NCI-H2029 (cell line): ENCODE measurements around the gene TEX48.

Experiments used
- DNase-seq: peaks from one replicate; lab custom pipeline; 2025; lab: John Stamatoyannopoulos, UW

Gene TEX48

DNA sequence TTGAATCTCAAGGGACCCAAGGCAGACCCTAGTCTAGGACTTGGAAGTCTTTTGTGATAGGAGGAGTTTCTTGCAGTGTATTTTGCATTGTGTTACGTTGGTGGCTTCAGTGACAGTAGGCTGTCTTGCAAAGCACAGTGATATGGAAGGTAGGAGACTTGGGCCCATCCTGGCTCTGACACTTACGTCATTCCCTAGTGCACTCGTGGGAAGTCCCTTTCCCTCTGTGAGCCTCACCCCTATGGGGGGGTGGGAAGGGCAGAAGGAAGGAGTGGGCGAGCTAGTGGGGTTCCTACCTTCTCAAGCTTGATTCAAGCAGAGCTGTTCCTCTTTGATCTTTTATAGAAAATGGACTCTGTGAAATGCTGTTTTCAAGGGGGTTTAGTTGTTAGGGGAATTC is 15.1 kb downstream of the TEX48 start:
- DNase-seq = no peak

DNA sequence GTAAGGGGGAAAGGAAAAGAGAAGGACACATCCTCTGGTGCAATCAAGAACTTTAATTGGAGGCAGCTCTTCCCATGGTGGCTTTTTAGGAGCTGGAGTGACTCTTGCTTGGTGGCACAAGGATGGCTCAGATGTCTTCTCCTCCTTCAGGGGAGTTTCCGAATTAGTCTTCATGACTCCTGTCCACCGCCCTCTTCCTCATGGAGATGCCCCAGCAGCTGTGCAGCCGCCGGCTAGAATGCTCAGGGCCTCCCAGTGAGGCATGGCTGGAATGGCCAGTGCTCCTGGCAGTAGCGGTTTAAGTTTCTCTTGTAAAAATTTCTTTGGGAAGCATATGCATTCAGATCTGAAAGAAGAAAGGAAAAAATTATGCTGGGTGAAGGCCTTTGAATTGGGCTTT is 15.6 kb downstream of the TEX48 start:
- DNase-seq = no peak

DNA sequence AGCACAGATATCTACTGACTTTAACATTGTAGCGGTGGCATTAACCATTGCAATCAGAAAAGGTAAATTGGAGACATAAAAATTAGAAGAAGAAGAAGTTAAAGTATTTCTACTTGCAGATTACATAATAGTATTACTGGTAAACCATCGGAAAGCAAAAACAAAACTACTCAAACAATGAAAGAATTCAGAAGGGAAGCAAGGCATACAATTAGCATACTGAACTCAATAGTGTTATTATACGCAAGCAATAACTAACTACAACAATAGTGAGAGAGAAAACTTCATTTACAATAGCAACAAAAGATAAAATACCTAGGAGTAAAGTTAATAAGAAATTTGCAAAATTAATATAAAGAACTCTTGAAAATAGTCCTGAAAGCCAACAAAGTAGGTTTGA is 17.8 kb downstream of the TEX48 start:
- DNase-seq = no peak

DNA sequence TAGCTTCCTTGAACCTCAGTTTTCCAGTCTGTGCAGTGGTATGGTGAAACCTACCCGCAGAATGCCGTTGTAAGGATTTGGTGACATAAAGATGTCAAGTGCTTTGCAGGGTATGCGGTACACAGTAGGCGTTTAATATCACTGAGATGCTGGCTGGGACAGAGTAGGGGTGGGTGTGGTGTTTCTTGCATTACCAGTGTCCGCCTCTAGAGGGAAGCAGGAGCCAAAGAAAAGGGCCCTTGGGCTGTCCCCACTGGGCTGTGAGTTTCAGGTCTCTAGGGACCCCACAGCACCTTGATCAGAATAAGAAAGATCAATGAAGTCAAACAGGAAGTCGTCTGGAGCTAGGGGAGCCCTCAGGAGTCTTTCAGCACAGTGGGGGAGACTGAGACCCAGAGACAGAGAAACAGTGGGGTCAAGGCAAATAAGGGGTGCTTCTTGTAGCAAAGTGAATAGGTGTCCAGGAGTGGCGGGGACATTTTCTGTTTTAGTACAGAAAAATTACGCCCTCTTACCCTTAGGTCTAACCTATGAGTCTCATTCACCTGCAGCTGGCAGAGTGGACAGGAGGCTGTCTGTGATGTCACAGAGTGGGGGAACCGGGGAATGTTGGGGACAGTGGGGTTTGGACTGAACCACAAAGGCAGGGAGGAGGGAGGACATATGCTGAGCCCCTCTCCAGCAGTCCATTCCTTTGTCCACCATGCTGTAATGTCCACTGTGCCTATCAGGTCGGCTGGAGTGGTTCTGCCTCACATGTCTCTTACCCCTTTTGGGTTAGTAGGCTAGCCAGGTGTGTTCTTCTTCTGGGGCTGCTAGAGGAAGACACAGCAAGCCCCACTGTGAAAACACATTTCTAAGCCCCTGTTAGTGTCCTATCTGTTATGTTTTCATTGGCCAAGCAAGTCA is 19.7 kb downstream of the TEX48 start:
- peak; percentile 26 for DNase-seq

DNA sequence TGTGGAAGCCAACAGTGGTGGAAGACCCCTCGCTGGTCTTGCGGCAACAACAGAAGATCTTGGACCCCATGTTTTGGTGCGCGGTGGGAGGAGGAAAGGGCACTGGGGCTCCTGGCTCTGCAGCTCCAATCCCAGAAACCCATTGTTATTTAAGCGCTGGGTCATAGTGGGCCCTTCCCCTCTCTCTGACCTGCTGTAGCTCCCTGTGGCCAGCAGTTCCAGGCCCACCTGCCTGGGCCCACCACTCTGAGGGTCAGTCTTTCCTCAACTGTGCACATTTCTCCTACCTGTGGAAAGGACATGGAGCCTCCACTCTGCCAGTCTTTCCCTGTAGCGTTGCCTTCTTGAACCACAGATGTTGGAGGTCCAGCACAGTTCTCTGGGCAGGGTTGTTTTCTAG is 24.3 kb downstream of the TEX48 start, which contains the start of gene TEX53:
TSS of gene TEX53 (minus strand) at position 101 of the 400 bp plus-strand sequence. CDS start at position 70, 31 bp downstream.
- no peak for DNase-seq

DNA sequence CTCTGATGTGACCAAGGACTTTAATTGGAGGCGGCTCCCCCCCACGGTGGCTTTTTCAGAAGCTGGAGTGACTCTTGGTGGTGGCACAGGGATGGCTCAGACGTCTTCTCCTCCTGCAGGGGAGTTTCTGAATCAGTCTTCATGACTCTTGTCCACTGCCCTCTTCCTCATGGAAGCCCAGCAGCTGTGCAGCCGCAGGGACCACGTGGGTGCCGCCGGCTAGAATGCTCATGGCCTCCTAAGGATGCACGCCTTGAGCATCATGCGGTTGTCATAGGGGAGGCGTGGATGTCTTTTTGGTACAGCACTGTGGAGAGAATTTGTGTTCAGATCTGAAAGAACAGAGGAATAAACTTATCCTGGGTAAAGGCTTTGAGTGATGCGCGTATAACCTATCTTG is 25.7 kb downstream of the TEX48 start:
- DNase-seq = no peak

DNA sequence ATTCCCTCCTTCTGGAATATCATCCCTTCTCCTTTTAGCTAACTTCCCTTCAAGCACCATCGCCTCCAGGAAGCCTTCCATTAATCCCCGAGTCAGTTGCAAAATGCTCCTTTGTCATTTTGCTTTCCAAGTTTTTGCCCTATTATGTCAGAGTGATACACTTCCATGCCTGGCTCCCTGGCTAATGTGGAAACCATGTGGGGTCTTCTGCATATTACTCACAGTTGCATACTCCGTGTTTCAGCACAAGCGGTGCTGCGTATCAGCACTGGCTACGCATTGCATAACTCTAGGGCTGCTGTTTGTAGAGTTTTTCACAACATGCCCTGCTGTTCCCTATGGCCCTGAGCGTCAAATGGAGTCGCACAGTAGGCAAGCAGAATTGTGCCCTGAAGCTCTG is 26.3 kb downstream of the TEX48 start:
- no peak for DNase-seq

DNA sequence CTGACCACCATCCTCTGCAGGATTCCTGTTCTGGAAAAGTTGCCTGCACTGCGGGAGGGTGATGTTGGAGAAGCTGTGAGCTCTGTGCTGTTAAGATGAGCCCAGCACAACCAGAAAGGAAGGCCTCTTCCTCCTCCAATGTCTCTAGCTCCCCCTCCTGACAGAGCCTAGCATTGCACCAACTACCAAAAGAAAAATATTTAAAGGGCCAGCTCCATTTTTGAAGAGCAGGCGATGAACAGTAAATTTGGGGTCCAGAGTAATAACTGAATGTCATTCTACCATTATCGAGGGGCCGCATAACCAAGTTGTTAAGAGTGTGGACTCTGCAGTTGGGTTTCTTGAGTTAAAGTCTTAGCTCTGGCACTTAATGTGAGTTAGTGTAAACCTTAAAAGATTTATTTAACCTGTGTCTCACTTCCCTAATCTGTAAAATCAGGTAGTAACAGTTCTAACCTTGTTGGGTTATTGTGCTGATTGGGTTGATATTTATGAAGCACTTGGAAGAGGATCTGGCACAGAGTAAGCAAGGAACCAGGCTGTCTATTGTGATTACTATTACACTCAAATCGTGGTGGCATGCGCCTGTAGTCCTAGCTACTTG is 28.3 kb downstream of the TEX48 start:
- DNase-seq = peak; percentile 66

DNA sequence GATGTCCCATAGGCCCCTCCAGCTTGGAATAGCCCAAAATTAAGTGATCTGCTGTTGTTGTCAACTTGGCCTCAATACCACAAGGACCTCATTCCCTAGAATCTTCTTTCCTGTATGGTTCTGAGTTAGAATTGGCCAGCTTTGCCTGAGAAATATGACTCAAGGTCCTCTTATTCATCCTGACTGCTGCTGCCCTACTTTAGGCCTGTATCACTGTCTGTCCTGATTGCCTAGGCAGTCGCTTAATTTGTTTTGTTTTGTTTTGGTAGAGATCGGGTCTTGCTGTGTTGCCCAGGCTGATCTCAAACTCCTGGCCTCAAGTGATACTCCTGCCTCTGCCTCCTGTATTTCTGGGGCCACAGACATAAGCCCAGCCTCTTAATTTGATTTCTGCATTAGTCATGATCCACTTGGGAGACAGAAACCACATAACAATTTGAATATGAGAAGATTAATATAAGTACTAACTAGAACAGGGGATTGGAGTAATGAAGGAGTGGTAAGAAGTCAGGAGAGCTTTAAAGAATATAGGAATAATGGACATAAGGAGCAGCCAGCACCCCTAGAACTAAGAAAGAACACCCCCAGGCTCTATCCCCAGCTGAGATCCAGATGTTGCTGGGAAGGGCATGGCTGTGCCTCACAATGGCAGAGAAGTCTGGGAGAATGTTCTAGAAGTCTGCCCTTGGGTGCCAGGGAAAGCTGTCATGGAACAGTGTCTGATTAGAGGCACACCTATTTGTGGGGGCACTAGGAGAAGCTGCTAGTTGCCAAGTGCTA is 29.0 kb downstream of the TEX48 start:
- DNase-seq = no peak

DNA sequence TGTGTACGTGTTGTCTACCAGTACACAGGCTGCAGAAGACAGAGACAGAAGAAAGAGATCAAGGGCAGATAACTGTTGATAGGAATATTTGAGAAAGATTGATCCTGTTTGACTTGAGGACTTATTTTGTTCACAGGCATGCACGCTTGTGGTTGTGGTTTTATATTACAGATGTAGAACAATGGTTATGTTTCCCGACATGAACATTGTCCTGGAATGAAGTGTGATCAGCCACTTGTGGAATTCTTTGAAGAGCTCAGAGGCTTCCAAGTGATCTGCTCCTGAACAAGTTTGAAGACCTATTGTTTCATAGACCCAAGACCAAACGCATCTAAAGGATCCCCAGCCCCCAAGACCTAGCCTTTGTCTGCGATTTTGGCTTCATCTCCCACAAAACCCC is 38.1 kb downstream of the TEX48 start:
- no peak for DNase-seq

DNA sequence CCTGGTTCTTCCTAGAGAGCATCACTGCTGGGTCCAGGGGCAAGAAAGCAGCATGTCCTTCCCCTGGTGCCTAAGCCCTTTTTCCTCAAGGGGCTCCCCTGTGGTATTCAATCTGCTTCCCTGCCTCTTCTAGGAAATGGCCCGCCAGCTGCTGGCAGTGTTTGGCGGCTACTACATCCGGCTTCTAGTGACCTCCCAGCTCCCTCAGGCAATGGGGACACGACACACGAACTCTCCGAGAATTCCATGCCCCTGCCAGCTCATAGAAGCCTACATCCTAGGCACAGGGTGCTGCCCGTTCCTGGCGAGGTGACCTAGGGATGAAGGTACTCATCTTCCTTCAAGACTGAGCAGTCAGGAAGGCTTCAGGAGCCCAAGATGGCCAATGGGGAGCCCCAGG is 39.0 kb downstream of the TEX48 start:
- DNase-seq = no peak

DNA sequence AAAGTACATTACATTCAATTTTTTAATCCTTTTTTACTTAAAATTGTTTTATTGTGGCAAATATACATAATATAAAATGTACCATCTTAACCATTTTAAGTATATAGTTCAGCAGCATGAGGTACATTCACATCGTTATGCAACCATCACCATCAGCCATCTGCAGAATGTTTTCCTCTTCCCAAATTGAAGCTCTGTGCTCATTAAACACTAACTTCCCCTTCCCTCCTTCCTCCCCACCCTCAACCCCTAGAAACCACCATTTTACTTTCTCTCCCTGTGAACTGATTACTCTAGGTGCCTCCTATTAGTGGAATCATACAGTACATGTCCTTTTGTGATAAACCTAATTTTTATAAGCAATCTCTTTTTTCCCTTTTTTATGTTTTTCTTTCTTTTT is 40.0 kb downstream of the TEX48 start:
- DNase-seq = no peak

DNA sequence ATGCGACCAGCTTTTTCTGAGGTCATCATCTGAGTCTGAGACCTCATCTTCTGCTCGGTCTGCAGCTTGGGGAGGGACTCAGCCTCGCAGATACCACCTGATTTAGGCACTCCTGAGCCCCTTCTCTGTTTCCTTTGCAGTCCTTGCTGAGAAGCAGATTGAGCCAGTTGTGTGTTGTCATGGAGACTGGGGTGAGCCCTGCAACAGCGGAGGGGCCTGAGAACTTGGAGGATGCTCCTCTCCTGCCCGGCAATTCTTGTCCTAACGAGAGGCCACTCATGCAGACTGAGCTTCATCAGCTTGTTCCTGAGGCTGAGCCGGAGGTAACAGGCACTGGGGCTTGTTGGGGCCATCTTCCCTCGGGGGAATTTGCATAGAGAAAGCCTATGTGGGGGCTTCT is 43.6 kb downstream of the TEX48 start:
- no peak for DNase-seq

DNA sequence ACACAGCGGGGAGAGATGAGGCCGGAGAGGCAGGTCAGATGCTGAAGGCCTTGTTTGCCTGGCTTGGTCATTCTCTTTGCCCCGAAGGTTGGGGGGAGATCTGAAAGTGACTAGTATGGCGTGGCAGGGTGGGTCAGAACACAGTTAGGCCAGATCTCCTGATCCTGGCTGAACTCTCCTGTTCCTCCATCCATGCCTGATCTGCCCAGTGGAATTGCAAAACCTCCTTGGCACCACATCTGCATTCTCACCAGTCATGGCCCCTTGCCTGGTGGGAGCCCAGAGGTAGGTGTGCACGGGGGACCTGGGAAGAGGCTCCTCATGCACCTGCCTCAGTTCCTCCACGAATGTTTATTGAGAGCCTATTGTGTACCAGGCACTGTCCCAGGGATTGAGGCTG is 47.6 kb downstream of the TEX48 start:
- no peak for DNase-seq

DNA sequence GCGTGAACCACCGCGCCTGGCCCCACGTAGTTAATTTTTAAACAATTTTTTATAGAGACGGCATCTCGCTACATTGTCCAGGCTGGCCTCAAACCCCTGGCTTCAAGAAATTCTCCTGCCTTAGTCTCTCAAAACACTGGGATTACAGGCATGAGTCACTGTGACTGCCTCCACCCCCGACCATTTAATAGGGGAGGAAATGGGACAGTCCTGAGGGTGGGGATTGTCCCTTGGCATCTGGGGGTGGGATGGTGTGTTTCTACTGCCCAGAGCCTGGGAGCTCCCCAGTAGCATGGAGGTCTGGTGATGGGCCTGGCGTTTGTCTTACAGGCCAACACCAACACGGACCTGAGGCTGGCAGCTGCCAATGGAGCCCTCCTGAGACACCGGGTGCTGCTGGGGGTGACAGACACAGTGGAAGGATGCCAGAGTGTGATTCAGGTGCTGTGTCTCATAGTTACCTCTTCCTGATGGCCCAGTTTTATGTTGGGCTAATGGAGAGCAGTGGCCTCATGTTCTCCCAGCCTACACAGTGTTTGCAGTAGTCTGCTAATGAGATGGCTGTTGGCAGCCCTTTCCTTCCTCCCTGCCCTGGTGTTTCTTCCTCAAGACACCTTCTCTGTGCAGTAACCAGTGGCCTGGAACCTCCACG is 48.4 kb downstream of the TEX48 start:
- DNase-seq = no peak

DNA sequence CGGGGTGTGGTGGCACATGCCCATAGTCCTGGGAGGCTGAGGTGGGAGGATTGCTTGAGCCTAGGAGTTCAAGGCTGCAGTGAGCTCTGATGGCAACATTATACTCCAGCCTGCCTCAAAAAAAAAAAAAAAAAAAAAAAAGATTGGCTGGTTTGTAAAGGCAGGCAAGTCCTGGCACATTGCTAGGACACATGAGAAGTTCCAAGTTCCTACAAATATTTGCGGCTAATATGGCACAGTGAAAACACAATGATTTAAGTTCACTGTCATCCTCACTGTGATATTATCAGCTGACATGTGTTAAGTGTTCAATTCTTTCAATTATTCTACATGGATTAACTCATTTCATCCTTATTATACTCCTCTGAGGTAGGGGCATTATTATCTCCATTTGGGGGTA is 50.8 kb downstream of the TEX48 start:
- DNase-seq = no peak

DNA sequence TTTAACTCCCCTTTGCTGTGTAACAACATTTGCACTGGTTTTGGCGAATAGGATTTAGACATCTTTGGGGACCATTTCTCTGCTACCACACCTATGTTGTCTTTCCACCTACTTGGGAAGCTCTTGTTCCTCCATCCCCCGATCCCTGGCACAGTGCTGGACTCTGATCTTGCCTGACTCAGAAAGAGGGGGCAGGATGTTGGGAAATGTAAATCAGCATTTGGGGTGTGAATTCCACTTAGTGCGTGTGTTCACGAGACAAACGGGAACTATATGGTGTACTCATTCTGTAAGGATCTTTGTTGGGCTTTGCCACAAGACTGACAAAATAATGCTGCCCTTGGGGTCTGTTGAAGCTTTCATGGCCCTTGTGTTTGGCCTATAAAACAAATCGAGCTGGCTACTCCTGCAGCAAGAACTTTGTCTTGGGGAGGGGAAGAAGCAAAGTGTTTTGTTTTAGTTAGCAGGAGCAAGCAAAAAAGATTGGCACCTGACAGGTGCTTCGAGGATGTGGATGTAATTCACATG is 52.4 kb downstream of the TEX48 start:
- DNase-seq = no peak

DNA sequence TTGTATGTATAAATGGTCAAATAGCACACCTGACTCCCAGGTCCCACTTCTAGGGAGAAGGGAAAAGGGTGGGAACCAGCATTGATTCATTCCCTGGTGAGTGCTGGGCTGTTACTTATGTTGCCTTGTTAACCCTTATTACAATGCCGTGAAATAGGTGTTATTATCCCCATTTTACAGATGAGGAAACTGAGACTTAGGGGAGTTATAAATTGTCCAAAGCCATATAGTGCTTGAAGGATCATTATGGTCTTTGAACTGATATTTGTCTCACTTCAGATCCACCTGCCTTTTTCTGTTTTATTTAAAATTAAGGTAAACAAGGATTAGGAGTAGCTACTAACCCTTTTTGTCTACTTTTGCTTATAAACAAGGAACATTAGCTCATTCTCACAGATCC is 54.4 kb downstream of the TEX48 start:
- DNase-seq = no peak

DNA sequence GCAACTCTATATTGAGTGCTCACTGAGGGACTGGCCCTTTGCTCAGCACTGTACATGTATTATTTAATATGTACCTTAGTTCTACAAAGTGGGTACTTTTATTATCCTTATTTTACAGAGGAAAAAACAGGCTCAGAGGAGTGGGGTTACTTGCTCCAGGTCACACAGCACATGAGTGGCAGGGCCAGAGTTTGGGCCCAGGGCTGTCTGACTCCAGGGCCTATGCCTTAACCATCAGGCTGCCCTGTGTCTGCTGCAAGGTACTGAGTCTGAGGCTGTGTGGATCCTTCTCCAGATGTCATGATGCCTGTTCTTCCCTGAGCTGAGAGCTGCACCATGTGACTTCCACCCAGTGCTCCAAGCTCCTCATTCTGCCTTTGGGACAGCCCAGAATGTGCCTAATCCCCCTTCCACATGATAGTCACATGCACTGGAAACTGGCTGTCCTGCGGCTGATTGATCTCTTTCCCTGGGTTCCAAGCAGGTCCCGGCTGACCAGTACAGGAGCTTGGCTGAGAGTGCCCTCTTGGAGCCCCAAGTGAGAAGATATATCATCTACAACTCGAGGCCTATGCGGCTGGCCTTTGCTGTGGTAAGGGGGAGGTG is 55.5 kb downstream of the TEX48 start:
- no peak for DNase-seq

DNA sequence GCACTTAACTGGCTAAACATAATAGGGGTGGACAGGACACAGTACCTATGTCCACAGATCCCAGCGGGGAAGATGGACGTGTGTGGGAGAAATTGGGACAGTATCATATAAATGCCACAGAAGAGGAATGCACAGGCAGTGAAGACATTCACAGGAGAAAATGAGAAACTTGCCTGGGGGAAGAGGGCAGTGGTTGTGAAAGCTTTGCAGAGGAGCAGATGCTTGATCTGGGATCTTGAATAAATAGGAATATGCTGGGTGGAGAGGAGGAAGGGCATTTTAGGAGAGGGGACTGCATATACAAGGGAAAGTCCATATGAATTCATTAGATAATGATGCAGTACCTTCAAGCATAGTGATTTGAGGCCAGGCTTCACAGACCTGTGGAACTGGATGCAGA is 57.3 kb downstream of the TEX48 start:
- DNase-seq = no peak

DNA sequence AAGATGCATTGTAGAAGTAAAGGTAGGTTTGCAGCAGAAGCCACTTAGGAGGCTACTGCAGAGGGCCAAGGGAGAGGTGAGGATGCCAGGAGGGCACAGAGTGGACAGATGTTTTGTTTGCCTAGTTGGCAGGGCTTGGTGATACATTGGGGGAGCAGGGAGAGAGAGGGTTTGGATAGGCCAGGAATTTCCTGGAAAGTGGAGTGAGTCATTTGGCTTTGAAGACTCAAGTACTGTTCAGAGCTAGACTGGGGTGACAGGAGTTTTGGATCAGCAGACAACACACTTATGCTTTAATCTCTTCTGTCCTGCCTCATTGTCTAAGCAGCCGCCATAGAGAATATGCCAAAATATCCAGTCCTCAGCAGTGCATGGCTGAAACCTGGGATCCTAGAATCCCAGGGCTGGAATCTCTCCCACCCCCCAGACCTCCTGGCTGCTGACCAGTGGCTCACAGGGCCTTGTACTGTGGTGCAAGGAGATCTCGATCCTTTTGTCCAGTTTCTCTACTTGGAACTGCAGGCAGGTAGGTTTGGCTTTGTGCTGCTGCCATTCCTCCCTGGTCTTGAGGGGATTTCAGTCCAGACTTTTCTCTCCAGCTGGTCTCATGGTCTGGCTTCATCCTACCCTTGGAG is 59.9 kb downstream of the TEX48 start:
- peak; percentile 61 for DNase-seq
